ENCODE results near the gene ZFAND6.
"Not testable (repeated sequence)": the region's sequence is repeated elsewhere in the genome, so short reads cannot be mapped to it uniquely, and the experiment has no call there.

The ZFAND6 gene

GRCh38 chr15:80155001-80155377, 95.5 kb downstream of the ZFAND6 start:
- H3K27me3 ChIP-seq (ENCODE audit: insufficient read depth, low read length, poor library complexity): no peaks in the 10 kb centered on the region
- no peak overlapping the region for H4K5ac ChIP-seq (ENCODE audit: low read length)
- no peak overlapping the region for H4K8ac ChIP-seq (ENCODE audit: low read depth, low read length)
- no peak overlapping the region for H3K4ac ChIP-seq (ENCODE audit: low read depth, low read length)
- H3K79me1 ChIP-seq (ENCODE audit: low read length): no peaks in the 10 kb centered on the region
- no peak overlapping the region for H3K18ac ChIP-seq (ENCODE audit: low read length)
- H3K9ac ChIP-seq (ENCODE audit: low read length): no peak overlapping the region
- no peak overlapping the region for H2AK5ac ChIP-seq (ENCODE audit: low read length)
- H3K27ac ChIP-seq (ENCODE audit: low read depth, low read length): no peak overlapping the region
- H2BK5ac ChIP-seq (ENCODE audit: low read length): no peak overlapping the region
- no peaks in the 10 kb centered on the region for H3K36me3 ChIP-seq (ENCODE audit: control insufficient read depth, insufficient read depth, low read length)
- no peak overlapping the region for H3K23ac ChIP-seq (ENCODE audit: low read length)
- H3K4me2 ChIP-seq (ENCODE audit: low read length): no peak overlapping the region
- DNase-seq: no peak
- no peak overlapping the region for H3K56ac ChIP-seq (ENCODE audit: low read length)
- no peak overlapping the region for H2BK120ac ChIP-seq (ENCODE audit: low read depth, low read length)
- no peak overlapping the region for H3K4me3 ChIP-seq (ENCODE audit: low read length)
- H3K79me2 ChIP-seq (ENCODE audit: control insufficient read depth, insufficient read depth, low read length): no peaks in the 10 kb centered on the region
- H3K4me1 ChIP-seq (ENCODE audit: control insufficient read depth, low read depth, low read length): no peaks in the 10 kb centered on the region
- WGBS (ENCODE audit: extremely low coverage, insufficient coverage, low lambda C conversion rate): no CpG with 5 or more reads among the region's 5 CpGs
- H2BK15ac ChIP-seq (replicated peaks; ENCODE audit: low read depth): no peak overlapping the region

- H2BK15ac ChIP-seq (replicated peaks; ENCODE audit: low read depth); H3K9ac ChIP-seq (ENCODE audit: low read length); H3K79me1 ChIP-seq (ENCODE audit: low read length); H3K27me3 ChIP-seq (ENCODE audit: insufficient read depth, low read length, poor library complexity); H3K56ac ChIP-seq (ENCODE audit: low read length); H2BK120ac ChIP-seq (ENCODE audit: low read depth, low read length); H3K79me2 ChIP-seq (ENCODE audit: control insufficient read depth, insufficient read depth, low read length); H3K4me3 ChIP-seq (ENCODE audit: low read length); H4K8ac ChIP-seq (ENCODE audit: low read depth, low read length); H2AK5ac ChIP-seq (ENCODE audit: low read length); H3K36me3 ChIP-seq (ENCODE audit: control insufficient read depth, insufficient read depth, low read length); H3K4me2 ChIP-seq (ENCODE audit: low read length); H4K5ac ChIP-seq (ENCODE audit: low read length); H3K4me1 ChIP-seq (ENCODE audit: control insufficient read depth, low read depth, low read length); H3K27ac ChIP-seq (ENCODE audit: low read depth, low read length); H3K4ac ChIP-seq (ENCODE audit: low read depth, low read length); H2BK5ac ChIP-seq (ENCODE audit: low read length); H3K23ac ChIP-seq (ENCODE audit: low read length); H3K18ac ChIP-seq (ENCODE audit: low read length): not testable (repeated sequence)
- peak; percentile 19 for DNase-seq
- no CpG with 5 or more reads among the region's 16 CpGs for WGBS (ENCODE audit: extremely low coverage, insufficient coverage, low lambda C conversion rate)
Observed at GRCh38 chr15:80155378-80156175, 96.1 kb downstream of the ZFAND6 start.

GRCh38 chr15:80156176-80156720, 96.8 kb downstream of the ZFAND6 start:
- H3K4ac ChIP-seq (ENCODE audit: low read depth, low read length): no peak overlapping the region
- no peak overlapping the region for H2BK5ac ChIP-seq (ENCODE audit: low read length)
- H3K4me3 ChIP-seq (ENCODE audit: low read length): no peak overlapping the region
- H3K23ac ChIP-seq (ENCODE audit: low read length): no peak overlapping the region
- no peak overlapping the region for H3K9ac ChIP-seq (ENCODE audit: low read length)
- WGBS (ENCODE audit: extremely low coverage, insufficient coverage, low lambda C conversion rate): no CpG with 5 or more reads among the region's 8 CpGs
- no peak overlapping the region for H3K27ac ChIP-seq (ENCODE audit: low read depth, low read length)
- DNase-seq: no peak
- no peak overlapping the region for H4K8ac ChIP-seq (ENCODE audit: low read depth, low read length)
- no peak overlapping the region for H3K18ac ChIP-seq (ENCODE audit: low read length)
- no peak overlapping the region for H3K56ac ChIP-seq (ENCODE audit: low read length)
- no peaks in the 10 kb centered on the region for H3K27me3 ChIP-seq (ENCODE audit: insufficient read depth, low read length, poor library complexity)
- H2BK15ac ChIP-seq (replicated peaks; ENCODE audit: low read depth): no peak overlapping the region
- H3K36me3 ChIP-seq (ENCODE audit: control insufficient read depth, insufficient read depth, low read length): no peaks in the 10 kb centered on the region
- H3K79me1 ChIP-seq (ENCODE audit: low read length): no peaks in the 10 kb centered on the region
- no peak overlapping the region for H2AK5ac ChIP-seq (ENCODE audit: low read length)
- H3K4me1 ChIP-seq (ENCODE audit: control insufficient read depth, low read depth, low read length): no peaks in the 10 kb centered on the region
- H3K4me2 ChIP-seq (ENCODE audit: low read length): no peak overlapping the region
- H2BK120ac ChIP-seq (ENCODE audit: low read depth, low read length): no peak overlapping the region
- no peaks in the 10 kb centered on the region for H3K79me2 ChIP-seq (ENCODE audit: control insufficient read depth, insufficient read depth, low read length)
- H4K5ac ChIP-seq (ENCODE audit: low read length): no peak overlapping the region

GRCh38 chr15:80157215-80157614, 97.7 kb downstream of the ZFAND6 start:
- H3K9ac ChIP-seq (ENCODE audit: low read length): no peak overlapping the region
- no peak overlapping the region for H2BK120ac ChIP-seq (ENCODE audit: low read depth, low read length)
- H3K79me1 ChIP-seq (ENCODE audit: low read length): no peaks in the 10 kb centered on the region
- no peak overlapping the region for H3K27ac ChIP-seq (ENCODE audit: low read depth, low read length)
- no CpG with 5 or more reads among the region's 5 CpGs for WGBS (ENCODE audit: extremely low coverage, insufficient coverage, low lambda C conversion rate)
- no peaks in the 10 kb centered on the region for H3K79me2 ChIP-seq (ENCODE audit: control insufficient read depth, insufficient read depth, low read length)
- no peak overlapping the region for H3K4me2 ChIP-seq (ENCODE audit: low read length)
- no peak overlapping the region for H3K4me3 ChIP-seq (ENCODE audit: low read length)
- no peak overlapping the region for H3K56ac ChIP-seq (ENCODE audit: low read length)
- H2AK5ac ChIP-seq (ENCODE audit: low read length): no peak overlapping the region
- H2BK15ac ChIP-seq (replicated peaks; ENCODE audit: low read depth): no peak overlapping the region
- no peak overlapping the region for H4K8ac ChIP-seq (ENCODE audit: low read depth, low read length)
- peak overlapping the region; percentile 18 for H3K23ac ChIP-seq (ENCODE audit: low read length)
- no peak overlapping the region for H3K18ac ChIP-seq (ENCODE audit: low read length)
- no peaks in the 10 kb centered on the region for H3K27me3 ChIP-seq (ENCODE audit: insufficient read depth, low read length, poor library complexity)
- no peak overlapping the region for H2BK5ac ChIP-seq (ENCODE audit: low read length)
- no peak overlapping the region for H3K4ac ChIP-seq (ENCODE audit: low read depth, low read length)
- H3K4me1 ChIP-seq (ENCODE audit: control insufficient read depth, low read depth, low read length): no peaks in the 10 kb centered on the region
- H4K5ac ChIP-seq (ENCODE audit: low read length): no peak overlapping the region
- no peak for DNase-seq
- H3K36me3 ChIP-seq (ENCODE audit: control insufficient read depth, insufficient read depth, low read length): no peaks in the 10 kb centered on the region

- no CpG with 5 or more reads among the region's 5 CpGs for WGBS (ENCODE audit: extremely low coverage, insufficient coverage, low lambda C conversion rate)
- Histone ChIP-seq H3K79me2 (ENCODE audit: control insufficient read depth, insufficient read depth, low read length) (no peaks in the 10 kb centered on the region), H3K56ac (ENCODE audit: low read length) (no peak overlapping the region), H2AK5ac (ENCODE audit: low read length) (no peak overlapping the region), H3K18ac (ENCODE audit: low read length) (no peak overlapping the region), H3K4ac (ENCODE audit: low read depth, low read length) (no peak overlapping the region), H2BK15ac (replicated peaks; ENCODE audit: low read depth) (no peak overlapping the region), H3K79me1 (ENCODE audit: low read length) (no peaks in the 10 kb centered on the region), H2BK120ac (ENCODE audit: low read depth, low read length) (no peak overlapping the region), H3K4me1 (ENCODE audit: control insufficient read depth, low read depth, low read length) (no peaks in the 10 kb centered on the region), H3K36me3 (ENCODE audit: control insufficient read depth, insufficient read depth, low read length) (no peaks in the 10 kb centered on the region), H3K27me3 (ENCODE audit: insufficient read depth, low read length, poor library complexity) (no peaks in the 10 kb centered on the region), H4K5ac (ENCODE audit: low read length) (no peak overlapping the region), H2BK5ac (ENCODE audit: low read length) (no peak overlapping the region), H3K4me2 (ENCODE audit: low read length) (no peak overlapping the region), H3K9ac (ENCODE audit: low read length) (no peak overlapping the region), H4K8ac (ENCODE audit: low read depth, low read length) (no peak overlapping the region), H3K4me3 (ENCODE audit: low read length) (no peak overlapping the region), H3K27ac (ENCODE audit: low read depth, low read length) (no peak overlapping the region), H3K23ac (ENCODE audit: low read length) (no peak overlapping the region)
- DNase-seq: no peak
Observed at GRCh38 chr15:80159301-80159700, 99.8 kb downstream of the ZFAND6 start.

Measured in mesendoderm (in vitro differentiated cells).